ENCODE measurements around the gene LARP6.
"Not testable (repeated sequence)": the region's sequence is repeated elsewhere in the genome, so short reads cannot be mapped to it uniquely, and the experiment has no call there.

The LARP6 gene

GRCh38 chr15:70806992-70807712, 46.8 kb downstream of the LARP6 start:
- H2BK120ac ChIP-seq (ENCODE audit: low read depth, low read length): no peak overlapping the region
- H3K14ac ChIP-seq (ENCODE audit: low read length): no peak overlapping the region
- H3K27me3 ChIP-seq (ENCODE audit: control insufficient read depth in 3 of 3, insufficient read depth in 3 of 3, low read depth in 1 of 3, low read length in 3 of 3): peaks cover 0 to 7% (median 0%) of the 10 kb centered on the region in 3 experiments
- H3K27ac ChIP-seq (replicated peaks; ENCODE audit: low read length): no peak overlapping the region
- H2BK5ac ChIP-seq (ENCODE audit: low read length): no peak overlapping the region
- no peaks in the 10 kb centered on the region for H3K9me3 ChIP-seq (replicated peaks in 1 of 2; ENCODE audit: control insufficient read depth in 2 of 2, insufficient read depth in 1 of 2, low read depth in 1 of 2, low read length in 2 of 2)
- H2AK5ac ChIP-seq (ENCODE audit: low read depth, low read length): no peak overlapping the region
- H4K8ac ChIP-seq (ENCODE audit: low read depth, low read length): no peak overlapping the region
- no peak overlapping the region for H2BK15ac ChIP-seq (ENCODE audit: low read length)
- no peak for DNase-seq (ENCODE audit: low spot score)
- no peaks in the 10 kb centered on the region for H3K4me1 ChIP-seq (ENCODE audit: control insufficient read depth in 2 of 2, insufficient read depth in 1 of 2, low read depth in 1 of 2, low read length in 2 of 2)
- no peak overlapping the region for H3K4me2 ChIP-seq (ENCODE audit: insufficient read depth, low read length, poor library complexity, severe bottlenecking)
- H2AFZ ChIP-seq (ENCODE audit: low read length): no peak overlapping the region
- no peak overlapping the region for H2BK12ac ChIP-seq (ENCODE audit: low read length)
- no peak overlapping the region for H3K18ac ChIP-seq (ENCODE audit: low read length)
- no peak overlapping the region for H4K91ac ChIP-seq (ENCODE audit: low read depth, low read length, poor library complexity)
- H3K9ac ChIP-seq (ENCODE audit: low read depth, low read length, poor library complexity): no peak overlapping the region
- no peak overlapping the region for H3K23ac ChIP-seq (ENCODE audit: low read depth, low read length, poor library complexity)
- H3K4me3 ChIP-seq (ENCODE audit: low read length in 2 of 2): no peak overlapping the region
- WGBS, 2 donors (ENCODE audit: extremely low coverage in 2 of 2, insufficient read length in 2 of 2, insufficient replicate concordance in 1 of 2): no CpG with 5 or more reads among the region's 9 CpGs
- no peaks in the 10 kb centered on the region for H3K36me3 ChIP-seq (replicated peaks in 1 of 2; ENCODE audit: control insufficient read depth in 2 of 2, insufficient read depth in 2 of 2, low read length in 2 of 2)
- H3K79me1 ChIP-seq (ENCODE audit: low read depth, low read length): no peaks in the 10 kb centered on the region
- no peak overlapping the region for H3K4ac ChIP-seq (ENCODE audit: low read length)

GRCh38 chr15:70804388-70804787, 49.6 kb downstream of the LARP6 start:
- H3K4ac ChIP-seq (ENCODE audit: low read length); H4K8ac ChIP-seq (ENCODE audit: low read depth, low read length); H2BK12ac ChIP-seq (ENCODE audit: low read length); H2AFZ ChIP-seq (ENCODE audit: low read length); H3K9me3 ChIP-seq (replicated peaks in 1 of 2; ENCODE audit: control insufficient read depth in 2 of 2, insufficient read depth in 1 of 2, low read depth in 1 of 2, low read length in 2 of 2); H3K4me1 ChIP-seq (ENCODE audit: control insufficient read depth in 2 of 2, insufficient read depth in 1 of 2, low read depth in 1 of 2, low read length in 2 of 2); H4K91ac ChIP-seq (ENCODE audit: low read depth, low read length, poor library complexity); H3K27me3 ChIP-seq (ENCODE audit: control insufficient read depth in 3 of 3, insufficient read depth in 3 of 3, low read depth in 1 of 3, low read length in 3 of 3); H2BK5ac ChIP-seq (ENCODE audit: low read length); H3K4me3 ChIP-seq (ENCODE audit: low read length in 2 of 2); H3K27ac ChIP-seq (replicated peaks; ENCODE audit: low read length); H3K79me1 ChIP-seq (ENCODE audit: low read depth, low read length); H3K18ac ChIP-seq (ENCODE audit: low read length); H2AK5ac ChIP-seq (ENCODE audit: low read depth, low read length); H2BK120ac ChIP-seq (ENCODE audit: low read depth, low read length); H2BK15ac ChIP-seq (ENCODE audit: low read length); H3K9ac ChIP-seq (ENCODE audit: low read depth, low read length, poor library complexity); H3K23ac ChIP-seq (ENCODE audit: low read depth, low read length, poor library complexity); H3K4me2 ChIP-seq (ENCODE audit: insufficient read depth, low read length, poor library complexity, severe bottlenecking); DNase-seq (ENCODE audit: low spot score); H3K14ac ChIP-seq (ENCODE audit: low read length); H3K36me3 ChIP-seq (replicated peaks in 1 of 2; ENCODE audit: control insufficient read depth in 2 of 2, insufficient read depth in 2 of 2, low read length in 2 of 2): not testable (repeated sequence)
- WGBS, 2 donors (ENCODE audit: extremely low coverage in 2 of 2, insufficient read length in 2 of 2, insufficient replicate concordance in 1 of 2): no CpG with 5 or more reads among the region's 9 CpGs

- Histone ChIP-seq H3K14ac (ENCODE audit: low read length) (no peak overlapping the region), H4K91ac (ENCODE audit: low read depth, low read length, poor library complexity) (no peak overlapping the region), H2AFZ (ENCODE audit: low read length) (no peak overlapping the region), H3K4me3 (ENCODE audit: low read length in 2 of 2) (no peak overlapping the region), H3K4me1 (ENCODE audit: control insufficient read depth in 2 of 2, insufficient read depth in 1 of 2, low read depth in 1 of 2, low read length in 2 of 2) (peaks cover 0 to 9% of the 10 kb centered on the region in 2 donors), H3K18ac (ENCODE audit: low read length) (peak overlapping the region; percentile 11), H2BK120ac (ENCODE audit: low read depth, low read length) (no peak overlapping the region), H3K27ac (replicated peaks; ENCODE audit: low read length) (no peak overlapping the region), H3K79me1 (ENCODE audit: low read depth, low read length) (no peaks in the 10 kb centered on the region), H2BK5ac (ENCODE audit: low read length) (no peak overlapping the region), H3K36me3 (replicated peaks in 1 of 2; ENCODE audit: control insufficient read depth in 2 of 2, insufficient read depth in 2 of 2, low read length in 2 of 2) (no peaks in the 10 kb centered on the region), H2AK5ac (ENCODE audit: low read depth, low read length) (no peak overlapping the region), H3K23ac (ENCODE audit: low read depth, low read length, poor library complexity) (no peak overlapping the region), H3K4ac (ENCODE audit: low read length) (no peak overlapping the region), H3K9me3 (replicated peaks in 1 of 2; ENCODE audit: control insufficient read depth in 2 of 2, insufficient read depth in 1 of 2, low read depth in 1 of 2, low read length in 2 of 2) (no peaks in the 10 kb centered on the region), H4K8ac (ENCODE audit: low read depth, low read length) (no peak overlapping the region), H2BK15ac (ENCODE audit: low read length) (no peak overlapping the region), H3K27me3 (ENCODE audit: control insufficient read depth in 3 of 3, insufficient read depth in 3 of 3, low read depth in 1 of 3, low read length in 3 of 3) (peaks cover 0 to 8% (median 0%) of the 10 kb centered on the region in 3 experiments), H3K9ac (ENCODE audit: low read depth, low read length, poor library complexity) (no peak overlapping the region), H2BK12ac (ENCODE audit: low read length) (no peak overlapping the region), H3K4me2 (ENCODE audit: insufficient read depth, low read length, poor library complexity, severe bottlenecking) (no peak overlapping the region)
- WGBS, 2 donors (ENCODE audit: extremely low coverage in 2 of 2, insufficient read length in 2 of 2, insufficient replicate concordance in 1 of 2): no CpG with 5 or more reads among the region's 4 CpGs
- no peak for DNase-seq (ENCODE audit: low spot score)
Observed at GRCh38 chr15:70802629-70803028, 51.3 kb downstream of the LARP6 start.

- Histone ChIP-seq H4K91ac (ENCODE audit: low read depth, low read length, poor library complexity) (no peak overlapping the region), H3K9ac (ENCODE audit: low read depth, low read length, poor library complexity) (no peak overlapping the region), H4K8ac (ENCODE audit: low read depth, low read length) (no peak overlapping the region), H3K4me2 (ENCODE audit: insufficient read depth, low read length, poor library complexity, severe bottlenecking) (no peak overlapping the region), H2AFZ (ENCODE audit: low read length) (no peak overlapping the region), H2BK15ac (ENCODE audit: low read length) (no peak overlapping the region), H3K79me1 (ENCODE audit: low read depth, low read length) (no peaks in the 10 kb centered on the region), H3K4me3 (ENCODE audit: low read length in 2 of 2) (no peak overlapping the region), H3K36me3 (replicated peaks in 1 of 2; ENCODE audit: control insufficient read depth in 2 of 2, insufficient read depth in 2 of 2, low read length in 2 of 2) (no peaks in the 10 kb centered on the region), H2BK120ac (ENCODE audit: low read depth, low read length) (no peak overlapping the region), H3K4ac (ENCODE audit: low read length) (no peak overlapping the region), H3K14ac (ENCODE audit: low read length) (no peak overlapping the region), H2AK5ac (ENCODE audit: low read depth, low read length) (no peak overlapping the region), H2BK5ac (ENCODE audit: low read length) (no peak overlapping the region), H3K23ac (ENCODE audit: low read depth, low read length, poor library complexity) (no peak overlapping the region), H3K18ac (ENCODE audit: low read length) (no peak overlapping the region), H3K4me1 (ENCODE audit: control insufficient read depth in 2 of 2, insufficient read depth in 1 of 2, low read depth in 1 of 2, low read length in 2 of 2) (peaks cover 0 to 9% of the 10 kb centered on the region in 2 donors), H2BK12ac (ENCODE audit: low read length) (no peak overlapping the region), H3K27me3 (ENCODE audit: control insufficient read depth in 3 of 3, insufficient read depth in 3 of 3, low read depth in 1 of 3, low read length in 3 of 3) (peaks cover 0 to 3% (median 0%) of the 10 kb centered on the region in 3 experiments), H3K27ac (replicated peaks; ENCODE audit: low read length) (no peak overlapping the region), H3K9me3 (replicated peaks in 1 of 2; ENCODE audit: control insufficient read depth in 2 of 2, insufficient read depth in 1 of 2, low read depth in 1 of 2, low read length in 2 of 2) (no peaks in the 10 kb centered on the region)
- no peak for DNase-seq (ENCODE audit: low spot score)
- no CpG with 5 or more reads among the region's 5 CpGs for WGBS, 2 donors (ENCODE audit: extremely low coverage in 2 of 2, insufficient read length in 2 of 2, insufficient replicate concordance in 1 of 2)
Observed at GRCh38 chr15:70801109-70801508, 52.8 kb downstream of the LARP6 start.

All from neuronal stem cell (in vitro differentiated cells).